Transverse colon (tissue), 3 donors: ENCODE measurements around the gene TCN1.

Experiments used
- EP300 ChIP-seq: sonication (generic); formaldehyde crosslinking; IDR thresholded peaks from one replicate; pipeline ENCODE4 v1.6.1; 2017; ENCODE audit warnings: antibody characterized with exemption, low read depth
- POLR2A ChIP-seq: fragments of 450-650 bp; IDR thresholded peaks from one replicate; pipeline ENCODE4 v1.6.1; 2016; ENCODE audit warnings: antibody characterized with exemption, mild to moderate bottlenecking, moderate library complexity
- TF ChIP-seq, protein P1 (sequence below), 5 experiments: fragments of 200-600 bp in 3 of 5; fragments of 450-650 bp in 2 of 5; sonication (generic) in 3 of 5; IDR thresholded peaks; 1 replicate in 2 of 5; 2 replicates in 3 of 5; pipeline ENCODE4 v1.5.1; 2016 to 2017; ENCODE audit warnings: antibody characterized with exemption in 5 of 5, inconsistent platforms in 3 of 5, mild to moderate bottlenecking in 2 of 5, moderate library complexity in 1 of 5

GRCh38 chr11:59822989-59823566 is 43.2 kb downstream of the TCN1 start:
- TF ChIP-seq POLR2A (no peak), EP300 (no peak)
- TF ChIP-seq, protein P1, sequence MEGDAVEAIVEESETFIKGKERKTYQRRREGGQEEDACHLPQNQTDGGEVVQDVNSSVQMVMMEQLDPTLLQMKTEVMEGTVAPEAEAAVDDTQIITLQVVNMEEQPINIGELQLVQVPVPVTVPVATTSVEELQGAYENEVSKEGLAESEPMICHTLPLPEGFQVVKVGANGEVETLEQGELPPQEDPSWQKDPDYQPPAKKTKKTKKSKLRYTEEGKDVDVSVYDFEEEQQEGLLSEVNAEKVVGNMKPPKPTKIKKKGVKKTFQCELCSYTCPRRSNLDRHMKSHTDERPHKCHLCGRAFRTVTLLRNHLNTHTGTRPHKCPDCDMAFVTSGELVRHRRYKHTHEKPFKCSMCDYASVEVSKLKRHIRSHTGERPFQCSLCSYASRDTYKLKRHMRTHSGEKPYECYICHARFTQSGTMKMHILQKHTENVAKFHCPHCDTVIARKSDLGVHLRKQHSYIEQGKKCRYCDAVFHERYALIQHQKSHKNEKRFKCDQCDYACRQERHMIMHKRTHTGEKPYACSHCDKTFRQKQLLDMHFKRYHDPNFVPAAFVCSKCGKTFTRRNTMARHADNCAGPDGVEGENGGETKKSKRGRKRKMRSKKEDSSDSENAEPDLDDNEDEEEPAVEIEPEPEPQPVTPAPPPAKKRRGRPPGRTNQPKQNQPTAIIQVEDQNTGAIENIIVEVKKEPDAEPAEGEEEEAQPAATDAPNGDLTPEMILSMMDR (IDR thresholded peaks at IDR 0.05): peak; percentile 47 to 81 (median 56)
